Kidney (tissue), 14 donors: ENCODE data around the gene TCN2. TPM values are rescaled to one million over a fixed set of nuclear protein-coding genes. Genes with fewer than 3 reads are reported as not detected.
A peak's percentile ranks its signal among the peaks of the same experiment; 100 is the strongest.

ENCODE experiments used
- DNase-seq, 5 donors: peaks; one replicate each; pipeline ENCODE4 v3.0.0-alpha.2; 2013 to 2020
- FAIRE-seq: peaks from 2 replicates; lab custom pipeline; 2012; peaks lifted over from hg19 to GRCh38; lab: Jason Lieb, UNC
- H3K27ac ChIP-seq, 2 donors: one replicate each; pipeline ENCODE4 v1.7.0; 2013; ENCODE audit warnings: low read depth in 2 of 2, low read length in 2 of 2, inconsistent platforms in 1 of 2
- H3K27me3 ChIP-seq: one replicate; pipeline ENCODE4 v1.7.1; 2013; ENCODE audit warnings: low read length, inconsistent platforms; ENCODE audit not compliant: control insufficient read depth, insufficient read depth
- H3K36me3 ChIP-seq, 3 donors: one replicate each; pipeline versions ENCODE4 v1.7.0 to v1.7.1; 2013; ENCODE audit warnings: low read length in 3 of 3, control low read depth in 1 of 3, inconsistent platforms in 1 of 3; ENCODE audit not compliant: insufficient read depth in 3 of 3, control insufficient read depth in 2 of 3
- H3K4me1 ChIP-seq, 3 donors: one replicate each; pipeline versions ENCODE4 v1.7.0 to v1.7.1; 2013; ENCODE audit warnings: low read length in 3 of 3, inconsistent platforms in 1 of 3, low read depth in 1 of 3; ENCODE audit not compliant: control insufficient read depth in 2 of 3, insufficient read depth in 2 of 3
- H3K4me3 ChIP-seq, 3 donors: one replicate each; pipeline versions ENCODE4 v1.7.0 to v1.8.1; 2013; ENCODE audit warnings: low read length in 3 of 3, control low read depth in 1 of 3, inconsistent platforms in 1 of 3
- H3K9ac ChIP-seq, 3 donors: one replicate each; pipeline versions ENCODE4 v1.7.0 to v1.7.1; 2013; ENCODE audit warnings: low read length in 3 of 3, control low read depth in 1 of 3, inconsistent platforms in 1 of 3
- H3K9me3 ChIP-seq, 3 donors: one replicate each; pipeline versions ENCODE4 v1.7.0 to v1.7.1; 2013; ENCODE audit warnings: low read length in 3 of 3, control low read depth in 1 of 3, inconsistent platforms in 1 of 3; ENCODE audit not compliant: control insufficient read depth in 2 of 3, insufficient read depth in 1 of 3
- intact Hi-C: fragments of 100-400 bp; cut with DNase I; formaldehyde crosslinking; loops from one replicate; pipeline ENCODE4 v1.11.1; 2022
- polyA plus RNA-seq: library from polyadenylated mRNA; stranded (reverse); fragments of 350-450 nt; fragmentation: Illumina TruSeq; extraction: RNeasy Lipid Tissue Mini Kit (QIAGEN cat#74804); gene quantifications from one replicate; pipeline ENCODE4 v1.2.3, GENCODE V29; 2014; ENCODE audit warnings: low read depth, low replicate concordance; ENCODE audit not compliant: insufficient read depth
- total RNA-seq: library from RNA; stranded (reverse); fragmentation: NEBNext Ultra II Directional; extraction: Animal tissue kit (Norgen Biotek cat#: 25700); gene quantifications from one replicate; pipeline ENCODE4 v1.2.1, GENCODE V29; 2021
- TF ChIP-seq, protein P1 (sequence below): IDR thresholded peaks from 3 replicates; pipeline ENCODE4 v1.5.1; 2012; ENCODE audit warnings: mild to moderate bottlenecking, moderate library complexity, borderline replicate concordance; ENCODE audit not compliant: insufficient read depth; ENCODE audit errors: extremely low read depth
- donor health status: control.
- donor health status: control.
- donor health status: control.
- donor health status: control.
- donor health status: control.
- donor health status: DM: yes; HTN: yes; CAD: no.
- donor health status: Normal renal cell carcinoma (clear cell type).

Gene TCN2
- total and polyA plus RNA-seq, 2 donors from 2014 or later, result 71.3 to 174 TPM

DNA sequence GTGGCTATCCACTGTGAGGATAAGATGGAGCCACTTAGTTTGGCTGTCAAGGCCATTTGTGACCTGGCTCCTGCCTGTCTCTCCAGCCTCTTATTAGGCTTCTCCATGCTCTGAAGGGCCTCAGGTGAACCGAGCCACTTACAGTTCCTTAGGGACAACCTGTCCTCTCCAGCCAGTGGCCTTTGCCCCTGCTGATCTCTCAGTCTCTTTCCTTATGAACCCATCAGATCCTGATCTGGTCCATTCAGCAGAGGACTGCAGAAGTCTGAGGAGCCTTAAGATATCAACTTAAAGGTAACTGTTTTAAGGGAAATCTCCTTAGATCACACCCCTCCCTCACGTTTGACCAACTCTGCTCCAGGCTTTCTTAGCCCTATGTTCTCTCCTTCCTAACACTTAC is 58.3 kb downstream of the TCN2 start:
- no peak overlapping the region for H3K27ac ChIP-seq
- H3K27me3 ChIP-seq, result no peaks in the 10 kb centered on the region
- peaks cover 0 to 7% (median 0%) of the 10 kb centered on the region in 3 donors for H3K4me1 ChIP-seq
- H3K9ac ChIP-seq, result no peak overlapping the region
- TF ChIP-seq, protein P1, sequence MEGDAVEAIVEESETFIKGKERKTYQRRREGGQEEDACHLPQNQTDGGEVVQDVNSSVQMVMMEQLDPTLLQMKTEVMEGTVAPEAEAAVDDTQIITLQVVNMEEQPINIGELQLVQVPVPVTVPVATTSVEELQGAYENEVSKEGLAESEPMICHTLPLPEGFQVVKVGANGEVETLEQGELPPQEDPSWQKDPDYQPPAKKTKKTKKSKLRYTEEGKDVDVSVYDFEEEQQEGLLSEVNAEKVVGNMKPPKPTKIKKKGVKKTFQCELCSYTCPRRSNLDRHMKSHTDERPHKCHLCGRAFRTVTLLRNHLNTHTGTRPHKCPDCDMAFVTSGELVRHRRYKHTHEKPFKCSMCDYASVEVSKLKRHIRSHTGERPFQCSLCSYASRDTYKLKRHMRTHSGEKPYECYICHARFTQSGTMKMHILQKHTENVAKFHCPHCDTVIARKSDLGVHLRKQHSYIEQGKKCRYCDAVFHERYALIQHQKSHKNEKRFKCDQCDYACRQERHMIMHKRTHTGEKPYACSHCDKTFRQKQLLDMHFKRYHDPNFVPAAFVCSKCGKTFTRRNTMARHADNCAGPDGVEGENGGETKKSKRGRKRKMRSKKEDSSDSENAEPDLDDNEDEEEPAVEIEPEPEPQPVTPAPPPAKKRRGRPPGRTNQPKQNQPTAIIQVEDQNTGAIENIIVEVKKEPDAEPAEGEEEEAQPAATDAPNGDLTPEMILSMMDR, result no peak
- no peak for FAIRE-seq
- no peak for DNase-seq
- intact Hi-C loops, result no loop called here
- H3K4me3 ChIP-seq, result no peak overlapping the region
- H3K36me3 ChIP-seq, result peaks cover 0 to 12% (median 0%) of the 10 kb centered on the region in 3 donors
- H3K9me3 ChIP-seq, result no peaks in the 10 kb centered on the region

DNA sequence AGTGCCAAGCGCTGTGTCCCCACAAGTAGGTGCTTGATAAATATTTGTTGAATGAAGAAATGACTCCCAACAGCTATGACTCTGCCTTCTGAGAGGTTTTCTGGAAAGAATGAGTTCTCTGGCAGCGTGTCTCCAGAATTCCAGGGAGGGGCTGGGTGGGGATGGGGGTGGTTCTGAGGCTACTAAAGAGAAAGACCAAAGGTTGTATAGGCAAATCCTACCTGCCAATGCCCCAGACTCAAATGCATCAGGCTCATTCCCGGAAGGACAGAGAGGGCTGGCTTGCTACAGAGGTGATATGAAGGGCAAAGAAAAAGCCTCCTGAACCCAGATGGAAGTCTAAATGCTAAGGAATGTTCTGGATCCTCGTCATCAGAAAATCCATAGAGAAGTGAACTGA is 58.8 kb downstream of the TCN2 start:
- intact Hi-C loops, result no loop called here
- no peak overlapping the region for H3K27ac ChIP-seq
- H3K27me3 ChIP-seq, result no peaks in the 10 kb centered on the region
- TF ChIP-seq, protein P1, result no peak
- H3K4me1 ChIP-seq, result peaks cover 0 to 7% (median 0%) of the 10 kb centered on the region in 3 donors
- H3K9ac ChIP-seq, result no peak overlapping the region
- FAIRE-seq, result no peak
- H3K36me3 ChIP-seq, result peaks cover 0 to 12% (median 0%) of the 10 kb centered on the region in 3 donors
- H3K4me3 ChIP-seq, result no peak overlapping the region
- DNase-seq, result no peak
- H3K9me3 ChIP-seq, result no peaks in the 10 kb centered on the region

DNA sequence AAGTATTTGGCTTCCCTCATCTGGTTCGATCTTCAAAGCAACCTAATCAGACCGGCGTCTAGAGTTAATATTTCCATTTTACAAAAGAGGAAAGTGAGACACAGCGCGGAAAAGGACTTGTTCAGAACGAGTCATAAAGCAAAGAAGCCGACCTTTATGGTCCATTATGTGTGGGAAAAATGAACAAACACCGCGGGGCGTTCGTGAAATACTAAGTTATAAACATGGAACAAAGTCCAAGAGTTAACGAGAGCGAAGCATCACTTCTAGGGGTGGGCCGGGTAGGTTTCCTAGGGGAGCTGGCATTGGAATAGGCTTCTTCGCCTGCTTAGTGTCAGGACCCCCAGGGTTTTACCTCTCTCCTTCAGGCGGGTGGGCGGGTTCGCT is 60.1 kb downstream of the TCN2 start:
- DNase-seq (peak in 1 of 5 donors; percentile 2), FAIRE-seq (no peak)
- intact Hi-C loops, result no loop called here
- peaks cover 0 to 7% (median 0%) of the 10 kb centered on the region in 3 donors for H3K4me1 ChIP-seq
- H3K27ac ChIP-seq, result no peak overlapping the region
- H3K27me3 ChIP-seq, result no peaks in the 10 kb centered on the region
- peaks cover 0 to 12% (median 0%) of the 10 kb centered on the region in 3 donors for H3K36me3 ChIP-seq
- TF ChIP-seq, protein P1, result no peak
- no peaks in the 10 kb centered on the region for H3K9me3 ChIP-seq
- peak overlapping the region; percentile 75 to 86 (median 81) for H3K4me3 ChIP-seq
- H3K9ac ChIP-seq, result peak overlapping the region; percentile 67 to 80 (median 74)
